ENCODE results near the gene GNAO1.

GNAO1 gene

DNA sequence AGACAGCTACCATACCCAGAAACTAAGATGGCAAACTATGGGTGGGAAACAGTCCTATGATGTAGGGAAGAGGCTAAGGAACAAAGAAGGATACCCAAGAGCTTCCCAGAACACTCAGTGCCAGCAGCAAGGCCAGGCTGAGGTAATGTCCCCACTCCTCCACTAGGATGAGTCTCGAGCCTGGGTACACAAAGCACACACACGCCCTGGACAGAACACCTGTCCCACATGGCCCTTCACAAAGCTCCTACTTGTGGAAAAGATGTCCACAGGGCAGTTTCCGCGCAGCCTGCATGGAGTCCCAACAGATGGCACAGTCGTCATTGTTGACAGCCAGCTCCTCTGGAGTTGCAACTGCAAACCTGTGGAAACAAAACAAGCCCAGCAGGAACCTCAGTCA lies 210.2 kb downstream of the GNAO1 start:
- no peak for DNase-seq (ENCODE audit: low read depth)

DNA sequence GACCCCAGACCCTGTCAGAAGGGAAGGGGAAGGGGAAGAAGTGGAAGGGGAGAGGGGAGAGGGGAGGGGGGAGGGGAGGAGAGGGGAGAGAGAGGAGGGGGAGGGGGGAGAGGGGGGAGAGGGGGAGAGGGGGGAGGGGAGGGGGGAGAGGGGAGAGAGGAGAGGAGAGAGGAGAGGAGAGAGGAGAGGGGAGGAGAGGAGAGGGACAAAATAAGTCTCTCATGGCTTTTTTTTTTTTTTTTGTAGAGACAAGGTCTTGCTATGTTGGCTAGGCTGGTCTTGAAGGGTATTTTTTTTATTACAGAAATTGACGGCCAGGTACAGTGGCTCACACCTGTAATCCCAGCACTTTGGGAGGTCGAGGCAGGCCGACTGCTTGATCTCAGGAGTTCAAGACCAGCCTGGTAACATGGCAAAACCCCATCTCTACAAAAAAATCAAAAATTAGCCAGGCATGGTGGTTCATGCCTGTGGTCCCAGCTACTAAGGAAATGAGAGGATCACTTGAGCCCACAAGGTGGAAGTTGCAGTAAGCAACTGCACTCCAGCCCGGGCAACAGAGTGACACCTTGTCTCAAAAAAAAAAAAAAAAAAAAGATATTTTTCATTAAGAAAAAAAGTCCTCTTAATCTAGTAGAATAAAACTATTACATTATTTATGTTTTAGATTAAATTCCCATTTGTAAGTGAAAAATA lies 214.8 kb downstream of the GNAO1 start:
- no peak for DNase-seq (ENCODE audit: low read depth)

Data from non-pigmented ciliary epithelial cell (primary cell).